C4-2B (cell line): Measurements from ENCODE around the gene KIF4B.

ENCODE experiments used
- CTCF ChIP-seq: fragments of 450-650 bp; conservative IDR thresholded peaks from 2 replicates; pipeline ENCODE4 v1.5.1; 2017; ENCODE audit warnings: mild to moderate bottlenecking
- ZFX ChIP-seq: fragments of 450-650 bp; IDR thresholded peaks from 2 replicates; pipeline ENCODE4 v1.6.1; 2017

DNA sequence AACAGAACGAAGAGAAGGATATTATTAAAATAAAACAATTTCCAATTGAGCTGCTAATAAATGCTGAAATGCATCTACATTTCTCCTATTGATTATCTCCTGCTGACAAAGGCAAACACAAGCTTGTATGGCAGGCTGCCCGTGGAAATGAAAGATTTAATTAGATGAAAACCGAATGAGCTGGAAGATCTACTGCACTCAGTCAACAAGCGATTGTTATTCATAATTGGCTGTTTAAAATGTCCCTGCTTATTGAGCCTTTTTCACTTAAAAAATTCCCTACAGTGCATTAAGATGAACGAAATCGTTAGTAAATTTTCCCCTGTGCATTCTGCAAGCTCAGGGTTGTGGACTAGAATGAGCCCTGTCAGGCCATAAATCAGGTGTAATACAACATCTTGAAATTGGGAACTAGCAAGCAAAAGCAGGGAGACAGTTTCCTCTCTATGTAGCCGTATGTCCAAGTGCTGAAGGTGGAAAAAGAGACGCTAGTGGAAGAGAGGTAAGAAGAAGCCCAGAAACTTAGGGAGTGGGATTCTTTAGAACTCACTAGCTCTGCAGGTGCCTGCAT is 28.5 kb upstream of the KIF4B start:
- TF ChIP-seq CTCF (no peak), ZFX (no peak)
